K562 (cell line): Measurements from ENCODE around the gene PAX8. TPM values are rescaled to one million over a fixed set of nuclear protein-coding genes. Genes with fewer than 3 reads are reported as not detected.

Source experiments
- ARHGAP35 ChIP-seq: fragments of 450-650 bp; IDR thresholded peaks from 2 replicates; pipeline ENCODE4 v1.6.1; 2018; ENCODE audit not compliant: partially characterized antibody
- CAMTA2 ChIP-seq: fragments of 250-450 bp; sonication (Bioruptor Pico); conservative IDR thresholded peaks from 2 replicates; pipeline ENCODE4 v1.5.1; 2022
- CCAR2 ChIP-seq: fragments of 200-400 bp; formaldehyde crosslinking; IDR thresholded peaks from 2 replicates; pipeline ENCODE4 v1.6.1; 2017; ENCODE audit warnings: mild to moderate bottlenecking, low read depth, low read length
- DDX20 ChIP-seq: fragments of 450-650 bp; IDR thresholded peaks from 2 replicates; pipeline ENCODE4 v1.6.1; 2016; ENCODE audit warnings: missing genetic modification characterization, low read depth, mild to moderate bottlenecking, missing compliant biosample characterization, moderate library complexity
- DMBX1 ChIP-seq: fragments of 250-450 bp; sonication (Bioruptor Pico); IDR thresholded peaks from 2 replicates; pipeline ENCODE4 v1.8.0; 2022; ENCODE audit warnings: inconsistent platforms, mild to moderate bottlenecking, moderate library complexity, borderline replicate concordance
- EP300 ChIP-seq: IDR thresholded peaks from 2 replicates; pipeline ENCODE4 v1.6.1; 2012; ENCODE audit warnings: low read length, improper control_type of control experiment
- FOSL1 ChIP-seq: fragments of 200-800 bp; sonication (Bioruptor generic); conservative IDR thresholded peaks from 2 replicates; pipeline ENCODE4 v1.6.1; 2016; ENCODE audit warnings: missing genetic modification characterization, missing compliant biosample characterization
- KLF13 ChIP-seq: fragments of 450-650 bp; IDR thresholded peaks from 2 replicates; pipeline ENCODE4 v1.6.1; 2016; ENCODE audit warnings: missing genetic modification characterization, low read depth, mild to moderate bottlenecking, missing compliant biosample characterization, moderate library complexity, borderline replicate concordance
- POLR2B ChIP-seq: fragments of 450-650 bp; IDR thresholded peaks from 2 replicates; pipeline ENCODE4 v1.6.1; 2018; ENCODE audit warnings: low read depth; ENCODE audit not compliant: partially characterized antibody
- RAD21 ChIP-seq, 2 experiments: fragments of 250-450 bp in 1 of 2; fragments of 450-650 bp in 1 of 2; sonication (Bioruptor Pico) in 1 of 2; formaldehyde crosslinking in 1 of 2; IDR thresholded peaks in 1 of 2; conservative IDR thresholded peaks in 1 of 2; 2 replicates each; pipeline versions ENCODE4 v1.4.0 to v1.8.0; 2020 to 2022; ENCODE audit warnings: mild to moderate bottlenecking in 2 of 2, moderate library complexity in 1 of 2
- RAD51 ChIP-seq: fragments of 450-650 bp; IDR thresholded peaks from 2 replicates; pipeline ENCODE4 v1.7.1; 2016; ENCODE audit warnings: low read depth, mild to moderate bottlenecking, borderline replicate concordance
- SMAD4 ChIP-seq: fragments of 250-450 bp; sonication (Bioruptor Pico); conservative IDR thresholded peaks from 2 replicates; pipeline ENCODE4 v1.8.0; 2021; ENCODE audit warnings: inconsistent platforms, mild to moderate bottlenecking, moderate library complexity
- SRF ChIP-seq, 2 experiments: fragments of 250-450, 450-650 bp in 1 of 2; sonication (Bioruptor Pico) in 1 of 2; sonication (generic) in 1 of 2; formaldehyde crosslinking; IDR thresholded peaks; 2 replicates each; pipeline versions ENCODE4 v1.5.0 to v1.5.1; 2020 to 2022; ENCODE audit warnings: mild to moderate bottlenecking in 1 of 2, missing genetic modification reagents in 1 of 2
- ZBTB17 ChIP-seq: fragments of 450-650 bp; formaldehyde crosslinking; IDR thresholded peaks from 2 replicates; pipeline ENCODE4 v1.4.0; 2020; ENCODE audit warnings: mild to moderate bottlenecking
- ZNF75A ChIP-seq: fragments of 450-650 bp; formaldehyde crosslinking; IDR thresholded peaks from 2 replicates; pipeline ENCODE4 v1.4.0; 2020; ENCODE audit warnings: mild to moderate bottlenecking
- polyA plus RNA-seq, 8 experiments: library from polyadenylated mRNA; depleted of rRNA in 4 of 8; stranded (reverse) in 5 of 8; unstranded in 3 of 8; fragments of >200 nt; fragmentation: Nextera tagmentation in 2 of 8; fragmentation: Illumina TruSeq in 1 of 8; extraction: Ambion mirVana in 2 of 8; extraction: Trizol in 1 of 8; gene quantifications; 2 replicates each; pipeline versions ENCODE4 v1.2.1 to v1.2.3, GENCODE V29; 2011 to 2014; ENCODE audit warnings: inconsistent platforms in 1 of 8, missing spikeins in 1 of 8
- total RNA-seq, 7 experiments: library from RNA; depleted of rRNA in 6 of 7; stranded (reverse); fragments of >200 nt in 6 of 7; fragmentation: Illumina TruSeq in 2 of 7; extraction: Trizol in 2 of 7; gene quantifications; 2 replicates each; pipeline versions ENCODE4 v1.2.1 to v1.2.3, GENCODE V29; 2011 to 2021; ENCODE audit warnings: low replicate concordance in 1 of 7
- TF ChIP-seq, protein P1 (sequence below): sonication (generic); formaldehyde crosslinking; IDR thresholded peaks from 2 replicates; pipeline ENCODE4 v1.8.1; 2023; ENCODE audit warnings: mild to moderate bottlenecking, missing genetic modification reagents
- TF ChIP-seq, protein P2 (sequence below): fragments of 450-650 bp; formaldehyde crosslinking; IDR thresholded peaks from 2 replicates; pipeline ENCODE4 v1.4.0; 2022; ENCODE audit warnings: mild to moderate bottlenecking, moderate library complexity
- TF ChIP-seq, protein P3 (sequence below): fragments of 250-450 bp; sonication (Bioruptor Pico); IDR thresholded peaks from 2 replicates; pipeline ENCODE4 v1.5.0; 2021; ENCODE audit warnings: mild to moderate bottlenecking, moderate library complexity

Gene PAX8
- total and polyA plus RNA-seq, 9 of the 15 experiments (the other 6 are each of a cell fraction or from before 2014, with no cell fraction given), result 0.13 to 2.1 (median 0.51) TPM

DNA sequence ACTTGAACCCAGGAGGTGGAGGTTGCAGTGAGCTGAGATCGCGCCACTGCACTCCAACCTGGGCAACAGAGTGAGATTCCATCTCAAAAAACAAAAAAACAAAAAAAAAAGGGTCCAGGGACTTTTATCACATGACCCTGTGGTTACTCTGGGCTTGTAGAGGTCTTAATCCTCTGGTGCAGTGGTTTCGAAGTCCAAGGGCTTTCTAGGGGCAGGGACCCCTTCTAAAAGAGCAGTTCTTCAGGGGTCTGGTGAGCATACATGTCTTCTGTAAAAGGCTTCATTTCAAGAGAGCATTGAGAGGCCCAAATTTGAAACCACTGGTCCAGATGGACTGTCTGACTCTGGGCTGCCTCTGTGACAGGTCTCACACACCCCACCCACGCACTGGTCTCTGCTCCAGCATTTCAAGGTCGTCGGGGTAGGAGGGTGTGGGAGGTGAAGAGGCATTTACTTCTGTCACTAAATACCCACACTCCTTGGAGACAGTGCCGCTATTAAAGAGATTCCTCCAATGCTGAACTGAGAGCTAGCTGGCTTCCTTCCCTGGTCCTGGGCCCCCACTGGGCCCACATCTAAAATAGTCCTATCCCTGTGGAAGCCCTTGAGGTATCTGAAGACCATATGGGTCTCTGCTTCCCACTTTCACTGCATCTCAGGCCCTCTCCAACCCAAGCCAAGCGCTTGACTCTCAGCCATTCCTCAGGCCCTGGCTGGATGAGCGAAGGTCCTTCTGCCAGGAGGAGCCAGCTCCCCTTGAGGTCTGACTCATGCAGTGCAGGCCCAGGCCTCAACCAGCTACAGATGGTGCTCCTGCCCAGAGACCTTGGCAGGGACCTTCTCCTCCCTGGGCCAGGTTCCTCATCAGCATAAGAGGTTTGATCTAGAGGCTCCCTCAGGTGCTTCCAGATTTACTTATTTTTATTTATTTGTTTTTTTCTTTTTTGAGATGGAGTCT is 44.8 kb downstream of the PAX8 start (continued):
- TF ChIP-seq ZBTB17 (CRISPR knock-in tag), result 0 out of 2 replicates have a peak, but pooled peaks have one; percentile 13
- TF ChIP-seq POLR2B, result no peak
- TF ChIP-seq, protein P1, sequence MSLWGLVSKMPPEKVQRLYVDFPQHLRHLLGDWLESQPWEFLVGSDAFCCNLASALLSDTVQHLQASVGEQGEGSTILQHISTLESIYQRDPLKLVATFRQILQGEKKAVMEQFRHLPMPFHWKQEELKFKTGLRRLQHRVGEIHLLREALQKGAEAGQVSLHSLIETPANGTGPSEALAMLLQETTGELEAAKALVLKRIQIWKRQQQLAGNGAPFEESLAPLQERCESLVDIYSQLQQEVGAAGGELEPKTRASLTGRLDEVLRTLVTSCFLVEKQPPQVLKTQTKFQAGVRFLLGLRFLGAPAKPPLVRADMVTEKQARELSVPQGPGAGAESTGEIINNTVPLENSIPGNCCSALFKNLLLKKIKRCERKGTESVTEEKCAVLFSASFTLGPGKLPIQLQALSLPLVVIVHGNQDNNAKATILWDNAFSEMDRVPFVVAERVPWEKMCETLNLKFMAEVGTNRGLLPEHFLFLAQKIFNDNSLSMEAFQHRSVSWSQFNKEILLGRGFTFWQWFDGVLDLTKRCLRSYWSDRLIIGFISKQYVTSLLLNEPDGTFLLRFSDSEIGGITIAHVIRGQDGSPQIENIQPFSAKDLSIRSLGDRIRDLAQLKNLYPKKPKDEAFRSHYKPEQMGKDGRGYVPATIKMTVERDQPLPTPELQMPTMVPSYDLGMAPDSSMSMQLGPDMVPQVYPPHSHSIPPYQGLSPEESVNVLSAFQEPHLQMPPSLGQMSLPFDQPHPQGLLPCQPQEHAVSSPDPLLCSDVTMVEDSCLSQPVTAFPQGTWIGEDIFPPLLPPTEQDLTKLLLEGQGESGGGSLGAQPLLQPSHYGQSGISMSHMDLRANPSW, result no peak
- TF ChIP-seq DMBX1 (CRISPR knock-in tag), result no peak
- TF ChIP-seq CAMTA2 (CRISPR knock-in tag), result no peak
- no peak for TF ChIP-seq KLF13 (tag)
- TF ChIP-seq ARHGAP35, result no peak
- TF ChIP-seq RAD21 (CRISPR knock-in tag; conservative IDR thresholded peaks at IDR 0.05 in 1 of 2, IDR thresholded peaks at IDR 0.05 in 1 of 2), result no peak
- no peak for TF ChIP-seq RAD51
- TF ChIP-seq SMAD4 (CRISPR knock-in tag), result no peak
- no peak for TF ChIP-seq SRF (CRISPR knock-in tag; IDR thresholded peaks at IDR 0.05)
- no peak for TF ChIP-seq DDX20
- TF ChIP-seq FOSL1 (tag), result 0 out of 2 replicates have a peak, but pooled peaks have one; percentile 5
- no peak for TF ChIP-seq CCAR2
- TF ChIP-seq, protein P2, sequence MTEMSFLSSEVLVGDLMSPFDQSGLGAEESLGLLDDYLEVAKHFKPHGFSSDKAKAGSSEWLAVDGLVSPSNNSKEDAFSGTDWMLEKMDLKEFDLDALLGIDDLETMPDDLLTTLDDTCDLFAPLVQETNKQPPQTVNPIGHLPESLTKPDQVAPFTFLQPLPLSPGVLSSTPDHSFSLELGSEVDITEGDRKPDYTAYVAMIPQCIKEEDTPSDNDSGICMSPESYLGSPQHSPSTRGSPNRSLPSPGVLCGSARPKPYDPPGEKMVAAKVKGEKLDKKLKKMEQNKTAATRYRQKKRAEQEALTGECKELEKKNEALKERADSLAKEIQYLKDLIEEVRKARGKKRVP (CRISPR knock-in tag), result no peak
- TF ChIP-seq, protein P3, sequence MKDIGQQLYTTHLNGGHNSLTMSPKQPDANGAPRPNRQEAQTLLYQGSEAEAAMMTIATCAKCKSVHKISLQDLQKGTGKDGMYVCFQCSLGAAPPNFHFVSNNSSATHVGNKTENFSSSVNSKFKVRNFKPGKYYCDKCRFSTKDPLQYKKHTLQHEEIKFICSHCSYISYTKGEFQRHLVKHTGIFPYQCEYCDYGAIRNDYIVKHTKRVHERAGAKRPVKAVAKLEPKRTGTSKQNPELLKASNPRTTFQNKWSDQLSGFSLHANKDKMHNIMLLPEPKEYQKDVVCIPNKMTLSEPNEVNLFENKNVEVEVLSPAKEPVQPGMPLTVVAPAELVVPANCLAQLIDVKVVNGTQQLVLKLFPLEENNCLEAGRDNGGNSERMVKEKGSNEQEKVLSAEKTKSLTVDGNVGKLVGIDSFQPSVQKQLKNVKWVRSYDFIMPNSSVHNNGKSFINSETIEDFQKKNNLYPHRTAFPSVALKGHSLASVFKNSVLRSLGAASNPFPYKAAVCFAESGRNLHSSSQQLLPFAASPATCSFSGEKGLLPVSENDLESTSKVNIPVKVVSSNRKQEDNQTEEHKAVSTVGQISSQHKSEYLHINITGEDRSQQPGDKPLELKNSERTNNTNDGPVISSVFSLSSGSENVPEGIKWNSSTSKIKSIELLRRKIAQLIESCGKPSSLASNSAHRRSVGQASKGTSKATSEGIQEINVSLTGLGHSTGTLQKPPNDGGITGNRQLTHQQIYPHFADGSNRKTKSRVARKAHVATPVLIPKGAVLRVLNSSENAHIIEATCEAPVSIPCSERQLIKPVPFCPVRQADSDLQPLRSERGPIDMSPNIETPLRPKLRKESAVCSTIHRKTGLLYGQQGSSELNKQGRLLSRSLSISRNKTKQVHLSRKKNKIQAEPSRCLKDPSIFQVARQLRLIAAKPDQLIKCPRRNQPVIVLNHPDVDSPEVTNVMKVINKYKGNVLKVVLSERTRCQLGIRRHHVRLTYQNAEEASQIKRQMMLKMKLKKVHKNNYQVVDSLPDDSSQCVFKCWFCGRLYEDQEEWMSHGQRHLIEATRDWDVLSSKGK (CRISPR knock-in tag), result no peak
- no peak for TF ChIP-seq EP300
- TF ChIP-seq ZNF75A, result no peak
